GM23248 (cell line): ENCODE measurements around the gene WDR7. TPM values are rescaled to one million over a fixed set of nuclear protein-coding genes. Genes with fewer than 3 reads are reported as not detected.

ENCODE experiments used
- DNase-seq: peaks from one replicate; pipeline ENCODE4 v3.0.0-alpha.2; 2015
- H2AFZ ChIP-seq: fragments of 200-600 bp; sonication (generic); 2 replicates; pipeline ENCODE4 v1.6.1; 2016; ENCODE audit warnings: antibody characterized with exemption
- H3F3A ChIP-seq: fragments of 200-600 bp; sonication (generic); 2 replicates; pipeline ENCODE4 v1.6.1; 2016; ENCODE audit warnings: mild to moderate bottlenecking, antibody characterized with exemption, mixed run types; ENCODE audit not compliant: insufficient read depth
- H3K27ac ChIP-seq: fragments of 200-600 bp; sonication (generic); 2 replicates; pipeline ENCODE4 v1.5.1; 2016; ENCODE audit warnings: mild to moderate bottlenecking
- H3K27me3 ChIP-seq: fragments of 200-600 bp; sonication (generic); replicated peaks from 2 replicates; pipeline ENCODE4 v1.6.1; 2016; ENCODE audit warnings: mild to moderate bottlenecking; ENCODE audit not compliant: insufficient read depth
- H3K36me3 ChIP-seq: fragments of 200-600 bp; sonication (generic); 2 replicates; pipeline ENCODE4 v1.6.1; 2016; ENCODE audit warnings: low read depth, mild to moderate bottlenecking
- H3K4me1 ChIP-seq: fragments of 200-600 bp; sonication (generic); 2 replicates; pipeline ENCODE4 v1.6.1; 2016; ENCODE audit warnings: mild to moderate bottlenecking; ENCODE audit not compliant: insufficient read depth
- H3K4me2 ChIP-seq: fragments of 200-600 bp; sonication (generic); one replicate; pipeline ENCODE4 v1.6.1; 2016; ENCODE audit warnings: mild to moderate bottlenecking; ENCODE audit not compliant: unreplicated experiment
- H3K4me3 ChIP-seq: fragments of 200-600 bp; sonication (generic); 2 replicates; pipeline ENCODE4 v1.5.1; 2016; ENCODE audit warnings: mild to moderate bottlenecking
- H3K79me2 ChIP-seq: fragments of 200-600 bp; sonication (generic); 2 replicates; pipeline ENCODE4 v1.6.1; 2016; ENCODE audit warnings: mild to moderate bottlenecking; ENCODE audit not compliant: insufficient read depth
- H3K9ac ChIP-seq: fragments of 200-600 bp; sonication (generic); 2 replicates; pipeline ENCODE4 v1.6.1; 2016; ENCODE audit warnings: mild to moderate bottlenecking
- H3K9me2 ChIP-seq: fragments of 200-600 bp; sonication (generic); 2 replicates; pipeline ENCODE4 v1.6.1; 2016; ENCODE audit warnings: mixed run types, mild to moderate bottlenecking, moderate library complexity; ENCODE audit not compliant: insufficient read depth
- H3K9me3 ChIP-seq: fragments of 200-600 bp; sonication (generic); one replicate; pipeline ENCODE4 v1.6.1; 2017; ENCODE audit warnings: low read depth
- H4K20me1 ChIP-seq: fragments of 200-600 bp; sonication (generic); 2 replicates; pipeline ENCODE4 v1.6.0; 2016; ENCODE audit not compliant: insufficient read depth
- EZH2 ChIP-seq: fragments of 200-600 bp; sonication (generic); IDR thresholded peaks from 2 replicates; pipeline ENCODE4 v1.6.1; 2018; ENCODE audit warnings: antibody characterized with exemption, mild to moderate bottlenecking; ENCODE audit not compliant: insufficient read depth, poor library complexity, severe bottlenecking
- EZH2phosphoT487 ChIP-seq: fragments of 200-600 bp; sonication (generic); IDR thresholded peaks from 2 replicates; pipeline ENCODE4 v1.6.1; 2018; ENCODE audit warnings: antibody characterized with exemption, moderate library complexity, mild to moderate bottlenecking, low read depth; ENCODE audit not compliant: insufficient read depth
- WGBS, 2 experiments: methylation state at CpG; one replicate each; pipeline ENCODE4 v1.1.6; 2015 to 2017; ENCODE audit warnings: low lambda C conversion rate in 2 of 2, low coverage in 1 of 2; ENCODE audit errors: missing lambda C conversion rate in 2 of 2; 5-methylcytosine and 5-hydroxymethylcytosine counted together
- in situ Hi-C: fragments of 300-500 bp; cut with MboI; formaldehyde crosslinking; loops from 2 replicates; pipeline ENCODE4 v1.15.0; 2020
- polyA plus RNA-seq: library from polyadenylated mRNA; unstranded; fragments of >200 nt; fragmentation: Nextera tagmentation; extraction: Ambion mirVana; gene quantifications from 2 replicates; pipeline ENCODE4 v1.2.1, GENCODE V29; 2016
- total RNA-seq: library from RNA; depleted of rRNA; stranded (reverse); fragments of >200 nt; shearing (Covaris generic); gene quantifications from 2 replicates; pipeline ENCODE4 v1.2.3, GENCODE V29; 2014

Gene WDR7
- total and polyA plus RNA-seq, 2 experiments from 2014 or later: 6.7 to 8.3 TPM

DNA sequence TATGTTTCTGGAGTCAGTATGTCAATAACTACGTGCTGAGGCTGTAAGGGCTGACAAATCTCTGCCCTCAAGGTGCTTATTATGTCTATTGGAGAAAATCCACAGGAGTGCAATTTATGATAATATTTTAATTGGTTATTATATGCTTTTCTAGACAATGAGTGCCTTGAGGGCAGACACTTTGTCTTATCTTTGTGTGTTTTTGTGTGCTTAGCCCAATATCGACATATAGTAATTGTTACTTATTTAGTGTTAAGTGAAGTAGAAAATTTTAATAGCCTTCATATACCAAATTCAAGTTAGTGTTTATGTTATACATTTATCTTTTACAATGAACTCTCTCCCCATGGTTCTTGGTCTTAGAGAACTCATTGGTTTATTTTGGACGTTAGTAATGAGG is 118.9 kb downstream of the WDR7 start:
- in situ Hi-C loops: no loop called here
- DNase-seq: no peak
- no peaks in the 10 kb centered on the region for H3K79me2 ChIP-seq
- H3K9me3 ChIP-seq: no peaks in the 10 kb centered on the region
- H3K4me2 ChIP-seq: no peak overlapping the region
- H4K20me1 ChIP-seq: no peaks in the 10 kb centered on the region
- no peak overlapping the region for H3K4me3 ChIP-seq
- H3K27me3 ChIP-seq: no peaks in the 10 kb centered on the region
- no peak overlapping the region for H2AFZ ChIP-seq
- TF ChIP-seq EZH2phosphoT487 (no peak), EZH2 (no peak)
- H3K9ac ChIP-seq: no peak overlapping the region
- 93 to 97% methylated on average over 3 of the region's 3 CpGs for WGBS, 2 experiments
- no peak overlapping the region for H3K27ac ChIP-seq
- H3K9me2 ChIP-seq: no peaks in the 10 kb centered on the region
- H3F3A ChIP-seq: no peaks in the 10 kb centered on the region
- no peaks in the 10 kb centered on the region for H3K36me3 ChIP-seq
- H3K4me1 ChIP-seq: no peaks in the 10 kb centered on the region

DNA sequence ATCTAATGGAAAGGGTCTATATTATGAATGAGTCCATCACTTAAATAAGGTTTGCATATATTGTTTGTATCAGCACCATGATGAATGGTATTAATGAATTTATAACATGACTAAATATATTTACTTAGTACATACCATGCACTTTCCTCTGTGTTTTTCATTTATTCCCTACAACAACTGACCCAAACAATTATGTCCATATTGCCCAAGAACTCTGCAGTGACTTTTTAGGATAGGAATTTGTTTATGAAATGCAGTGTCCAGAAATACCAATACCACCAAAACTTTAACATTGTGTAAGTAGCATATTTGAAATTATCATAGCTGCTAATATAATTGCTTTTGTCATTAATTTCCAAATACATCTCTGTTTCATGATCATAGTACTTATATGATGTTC is 119.7 kb downstream of the WDR7 start:
- Histone ChIP-seq H3K79me2 (no peaks in the 10 kb centered on the region), H4K20me1 (no peaks in the 10 kb centered on the region), H3K36me3 (no peaks in the 10 kb centered on the region), H3F3A (no peaks in the 10 kb centered on the region), H3K9me3 (no peaks in the 10 kb centered on the region), H3K4me3 (no peak overlapping the region), H3K4me1 (no peaks in the 10 kb centered on the region), H2AFZ (no peak overlapping the region), H3K9me2 (no peaks in the 10 kb centered on the region), H3K9ac (no peak overlapping the region), H3K27ac (no peak overlapping the region), H3K4me2 (no peak overlapping the region), H3K27me3 (no peaks in the 10 kb centered on the region)
- TF ChIP-seq EZH2phosphoT487 (no peak), EZH2 (no peak)
- peak; percentile 37 for DNase-seq
- in situ Hi-C loops: no loop called here

DNA sequence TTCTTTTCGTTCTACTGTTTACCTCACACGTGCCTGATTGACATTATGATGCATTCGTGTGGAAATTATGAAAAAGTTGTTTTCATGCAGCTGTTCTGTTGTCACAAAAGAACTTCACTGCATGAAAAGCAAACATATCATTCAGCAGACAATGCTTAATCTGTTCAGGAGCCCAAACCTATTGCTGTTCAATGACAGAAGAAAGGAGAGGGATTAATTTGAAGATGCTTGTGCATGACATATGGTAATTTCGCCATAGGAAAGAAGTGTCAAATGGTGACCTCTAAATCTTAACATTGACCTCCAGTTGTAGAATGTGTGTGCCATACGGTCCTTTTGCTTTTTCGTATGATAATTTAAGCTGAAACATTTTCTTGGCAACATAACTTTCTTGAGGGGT is 124.5 kb downstream of the WDR7 start:
- no peaks in the 10 kb centered on the region for H4K20me1 ChIP-seq
- no peaks in the 10 kb centered on the region for H3K9me2 ChIP-seq
- H3K4me3 ChIP-seq: no peak overlapping the region
- H3K79me2 ChIP-seq: no peaks in the 10 kb centered on the region
- H3K4me1 ChIP-seq: no peaks in the 10 kb centered on the region
- H3K4me2 ChIP-seq: no peak overlapping the region
- in situ Hi-C loops: no loop called here
- TF ChIP-seq EZH2: no peak
- TF ChIP-seq EZH2phosphoT487: no peak
- no peak overlapping the region for H3K27ac ChIP-seq
- H3K27me3 ChIP-seq: no peaks in the 10 kb centered on the region
- 96 to 100% methylated on average over 6 of the region's 6 CpGs for WGBS, 2 experiments
- no peak overlapping the region for H2AFZ ChIP-seq
- H3K36me3 ChIP-seq: no peaks in the 10 kb centered on the region
- H3K9me3 ChIP-seq: no peaks in the 10 kb centered on the region
- no peaks in the 10 kb centered on the region for H3F3A ChIP-seq
- no peak overlapping the region for H3K9ac ChIP-seq
- DNase-seq: no peak

DNA sequence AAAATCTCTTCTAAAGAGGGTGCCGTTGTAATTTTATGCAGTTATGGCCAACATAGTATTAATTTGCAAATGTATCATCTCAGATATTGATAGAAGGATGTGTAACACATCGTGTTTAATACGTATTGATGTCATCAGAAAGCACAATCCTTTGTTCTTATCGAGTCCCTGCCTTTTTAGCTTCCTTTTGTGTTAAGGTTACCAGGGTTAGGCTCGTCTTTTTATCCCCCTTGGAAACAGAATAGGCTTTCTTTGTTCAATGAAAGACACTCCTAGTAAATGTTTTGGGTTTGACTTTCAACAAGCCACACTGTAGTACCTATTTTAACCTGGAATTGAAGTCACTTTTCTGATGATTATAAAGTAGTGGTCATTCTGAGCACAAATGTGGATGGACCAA is 136.2 kb downstream of the WDR7 start:
- no peak overlapping the region for H3K9ac ChIP-seq
- no peaks in the 10 kb centered on the region for H3F3A ChIP-seq
- in situ Hi-C loops: no loop called here
- H3K4me3 ChIP-seq: no peak overlapping the region
- no peak for DNase-seq
- H3K27ac ChIP-seq: no peak overlapping the region
- no peaks in the 10 kb centered on the region; the same call in 1 of the 2 replicates for H3K36me3 ChIP-seq
- no peaks in the 10 kb centered on the region for H3K9me2 ChIP-seq
- WGBS, 2 experiments: 93% methylated on average over 5 of the region's 5 CpGs
- no peaks in the 10 kb centered on the region for H3K79me2 ChIP-seq
- TF ChIP-seq EZH2phosphoT487: no peak
- TF ChIP-seq EZH2: no peak
- H3K4me2 ChIP-seq: no peak overlapping the region
- H2AFZ ChIP-seq: no peak overlapping the region
- no peaks in the 10 kb centered on the region for H3K9me3 ChIP-seq
- H4K20me1 ChIP-seq: no peaks in the 10 kb centered on the region
- H3K27me3 ChIP-seq: no peaks in the 10 kb centered on the region
- H3K4me1 ChIP-seq: no peaks in the 10 kb centered on the region
